C4-2B (cell line): ENCODE data around the gene PELI2.

ENCODE experiments used
- ZFX ChIP-seq: fragments of 450-650 bp; IDR thresholded peaks from 2 replicates; pipeline ENCODE4 v1.6.1; 2017
- TF ChIP-seq, protein P1 (sequence below): fragments of 450-650 bp; conservative IDR thresholded peaks from 2 replicates; pipeline ENCODE4 v1.5.1; 2017; ENCODE audit warnings: mild to moderate bottlenecking

GRCh38 chr14:56211844-56212243 lies 93.6 kb downstream of the PELI2 start:
- TF ChIP-seq, protein P1, sequence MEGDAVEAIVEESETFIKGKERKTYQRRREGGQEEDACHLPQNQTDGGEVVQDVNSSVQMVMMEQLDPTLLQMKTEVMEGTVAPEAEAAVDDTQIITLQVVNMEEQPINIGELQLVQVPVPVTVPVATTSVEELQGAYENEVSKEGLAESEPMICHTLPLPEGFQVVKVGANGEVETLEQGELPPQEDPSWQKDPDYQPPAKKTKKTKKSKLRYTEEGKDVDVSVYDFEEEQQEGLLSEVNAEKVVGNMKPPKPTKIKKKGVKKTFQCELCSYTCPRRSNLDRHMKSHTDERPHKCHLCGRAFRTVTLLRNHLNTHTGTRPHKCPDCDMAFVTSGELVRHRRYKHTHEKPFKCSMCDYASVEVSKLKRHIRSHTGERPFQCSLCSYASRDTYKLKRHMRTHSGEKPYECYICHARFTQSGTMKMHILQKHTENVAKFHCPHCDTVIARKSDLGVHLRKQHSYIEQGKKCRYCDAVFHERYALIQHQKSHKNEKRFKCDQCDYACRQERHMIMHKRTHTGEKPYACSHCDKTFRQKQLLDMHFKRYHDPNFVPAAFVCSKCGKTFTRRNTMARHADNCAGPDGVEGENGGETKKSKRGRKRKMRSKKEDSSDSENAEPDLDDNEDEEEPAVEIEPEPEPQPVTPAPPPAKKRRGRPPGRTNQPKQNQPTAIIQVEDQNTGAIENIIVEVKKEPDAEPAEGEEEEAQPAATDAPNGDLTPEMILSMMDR: no peak
- TF ChIP-seq ZFX: no peak
